Neural cell (in vitro differentiated cells): ENCODE measurements around the gene IGFL4. TPM values are rescaled to one million over a fixed set of nuclear protein-coding genes. Genes with fewer than 3 reads are reported as not detected.

Source experiments
- H2AFZ ChIP-seq: fragments of 200-600, 300-800 bp; sonication (generic), shearing (Covaris generic); 2 replicates; pipeline ENCODE4 v1.6.0; 2014; ENCODE audit warnings: low read depth, mild to moderate bottlenecking, antibody characterized with exemption, low read length, moderate library complexity
- H3F3A ChIP-seq: fragments of 200-600 bp; shearing (Covaris generic); 2 replicates; pipeline ENCODE4 v1.6.1; 2016; ENCODE audit warnings: mild to moderate bottlenecking, moderate library complexity, mixed read lengths, antibody characterized with exemption, low read length; ENCODE audit not compliant: insufficient read depth, poor library complexity, severe bottlenecking
- H3K27ac ChIP-seq: fragments of 200-600, 300-800 bp; sonication (generic), shearing (Covaris generic); 2 replicates; pipeline ENCODE4 v1.5.1; 2014; ENCODE audit warnings: mild to moderate bottlenecking, low read length, moderate library complexity
- H3K27me3 ChIP-seq: fragments of 300-800, 200-600 bp; sonication (generic), shearing (Covaris generic); 2 replicates; pipeline ENCODE4 v1.6.0; 2014; ENCODE audit warnings: mild to moderate bottlenecking, low read depth, low read length, moderate library complexity; ENCODE audit not compliant: insufficient read depth
- H3K36me3 ChIP-seq: fragments of 300-800, 200-600 bp; sonication (generic), shearing (Covaris generic); 2 replicates; pipeline ENCODE4 v1.5.1; 2014; ENCODE audit warnings: mild to moderate bottlenecking, antibody characterized with exemption, low read length, moderate library complexity; ENCODE audit not compliant: insufficient read depth
- H3K4me2 ChIP-seq: fragments of 300-800, 200-600 bp; sonication (generic), shearing (Covaris generic); 2 replicates; pipeline ENCODE4 v1.6.0; 2014; ENCODE audit warnings: mild to moderate bottlenecking, low read length
- H3K4me3 ChIP-seq: fragments of 300-800, 200-600 bp; sonication (generic), shearing (Covaris generic); 2 replicates; pipeline ENCODE4 v1.5.1; 2014; ENCODE audit warnings: mild to moderate bottlenecking, low read length, moderate library complexity
- H3K79me2 ChIP-seq: fragments of 200-600 bp; shearing (Covaris generic); replicated peaks from 2 replicates; pipeline ENCODE4 v1.6.0; 2014; ENCODE audit warnings: mild to moderate bottlenecking, low read length, moderate library complexity; ENCODE audit not compliant: insufficient read depth
- H3K9ac ChIP-seq: fragments of 300-800, 200-600 bp; sonication (generic), shearing (Covaris generic); 2 replicates; pipeline ENCODE4 v1.6.1; 2016; ENCODE audit warnings: mild to moderate bottlenecking, low read length, mixed read lengths
- H3K9me2 ChIP-seq: fragments of 200-600 bp; shearing (Covaris generic); 2 replicates; pipeline ENCODE4 v1.6.1; 2016; ENCODE audit warnings: mild to moderate bottlenecking, low read length, mixed read lengths; ENCODE audit not compliant: insufficient read depth
- H3K9me3 ChIP-seq: fragments of 200-600, 300-800 bp; sonication (generic), shearing (Covaris generic); 2 replicates; pipeline ENCODE4 v1.6.1; 2016; ENCODE audit warnings: mild to moderate bottlenecking, mixed run types, low read length, moderate library complexity, mixed read lengths
- H4K20me1 ChIP-seq: fragments of 200-600 bp; shearing (Covaris generic); 2 replicates; pipeline ENCODE4 v1.6.1; 2016; ENCODE audit warnings: mild to moderate bottlenecking, mixed run types; ENCODE audit not compliant: insufficient read depth
- EP300 ChIP-seq: fragments of 450-650 bp; conservative IDR thresholded peaks from 2 replicates; pipeline ENCODE4 v1.6.1; 2014; ENCODE audit warnings: antibody characterized with exemption, mild to moderate bottlenecking, moderate library complexity; ENCODE audit not compliant: poor library complexity, severe bottlenecking
- EZH2 ChIP-seq: fragments of 200-600, 300-800 bp; shearing (Covaris generic), sonication (generic); IDR thresholded peaks from 2 replicates; pipeline ENCODE4 v1.6.1; 2014; ENCODE audit warnings: antibody characterized with exemption, low read length, borderline replicate concordance, mild to moderate bottlenecking; ENCODE audit not compliant: insufficient read depth, poor library complexity, severe bottlenecking
- MXI1 ChIP-seq: fragments of 450-650 bp; conservative IDR thresholded peaks from 2 replicates; pipeline ENCODE4 v1.6.1; 2014; ENCODE audit warnings: antibody characterized with exemption, mild to moderate bottlenecking; ENCODE audit not compliant: poor library complexity, severe bottlenecking
- POLR2AphosphoS5 ChIP-seq: IDR thresholded peaks from 2 replicates; pipeline ENCODE4 v1.6.1; 2012
- RAD21 ChIP-seq: fragments of 450-650 bp; conservative IDR thresholded peaks from 2 replicates; pipeline ENCODE4 v1.6.1; 2014; ENCODE audit warnings: antibody characterized with exemption, mild to moderate bottlenecking, moderate library complexity
- SMC3 ChIP-seq: fragments of 450-650 bp; conservative IDR thresholded peaks from 2 replicates; pipeline ENCODE4 v1.6.1; 2014; ENCODE audit warnings: antibody characterized with exemption, mild to moderate bottlenecking, moderate library complexity; ENCODE audit not compliant: poor library complexity
- TAF1 ChIP-seq: IDR thresholded peaks from 2 replicates; pipeline ENCODE4 v1.6.1; 2012; ENCODE audit warnings: low read depth
- polyA plus RNA-seq: library from polyadenylated mRNA; depleted of rRNA; stranded (reverse); fragments of >200 nt; gene quantifications from 2 replicates; pipeline ENCODE4 v1.2.3, GENCODE V29; 2014
- TF ChIP-seq, protein P1 (sequence below): fragments of 450-650 bp; IDR thresholded peaks from 2 replicates; pipeline ENCODE4 v1.5.1; 2014; ENCODE audit warnings: antibody characterized with exemption, mild to moderate bottlenecking, moderate library complexity; ENCODE audit not compliant: poor library complexity, severe bottlenecking
- TF ChIP-seq, protein P2 (sequence below): IDR thresholded peaks from 2 replicates; pipeline ENCODE4 v1.6.1; 2012; ENCODE audit warnings: borderline replicate concordance

Gene IGFL4
- polyA plus RNA-seq, 1 donor from 2014 or later: 5.2 TPM

DNA sequence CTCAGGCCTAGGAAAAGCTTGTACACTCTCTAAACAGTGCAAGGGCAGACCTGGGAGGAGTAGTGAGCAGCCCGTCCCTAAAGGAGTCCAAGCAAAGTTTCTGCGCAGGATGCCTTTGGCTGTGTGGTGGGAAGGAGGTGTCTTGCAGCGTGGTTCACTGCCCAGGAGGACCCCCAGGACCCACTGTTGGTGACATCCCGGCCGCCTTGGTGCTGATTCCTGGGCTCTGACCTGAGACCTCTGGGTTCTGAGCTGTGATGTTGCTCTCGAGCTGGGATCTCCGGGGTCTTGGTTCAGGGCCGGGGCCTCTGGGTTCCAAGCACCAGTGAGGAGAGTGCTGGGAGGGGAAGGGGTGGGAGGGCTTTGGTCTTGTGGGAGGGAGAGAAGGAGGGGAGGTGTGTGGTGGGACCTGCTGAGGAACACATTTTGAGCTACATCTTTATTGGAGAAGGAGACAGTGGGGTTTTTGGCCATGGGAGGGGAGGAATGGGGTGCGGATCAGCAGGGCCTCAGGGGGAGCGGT lies 22.0 kb downstream of the IGFL4 start:
- H4K20me1 ChIP-seq: no peaks in the 10 kb centered on the region
- no peak overlapping the region for H3K4me2 ChIP-seq
- peaks cover 20% of the 10 kb centered on the region for H3K27me3 ChIP-seq
- H3K79me2 ChIP-seq: no peaks in the 10 kb centered on the region
- no peaks in the 10 kb centered on the region for H3K36me3 ChIP-seq
- no peak overlapping the region for H3K9ac ChIP-seq
- no peak for TF ChIP-seq MXI1
- no peak for TF ChIP-seq TAF1
- TF ChIP-seq EP300: no peak
- no peak for TF ChIP-seq EZH2
- TF ChIP-seq, protein P1, sequence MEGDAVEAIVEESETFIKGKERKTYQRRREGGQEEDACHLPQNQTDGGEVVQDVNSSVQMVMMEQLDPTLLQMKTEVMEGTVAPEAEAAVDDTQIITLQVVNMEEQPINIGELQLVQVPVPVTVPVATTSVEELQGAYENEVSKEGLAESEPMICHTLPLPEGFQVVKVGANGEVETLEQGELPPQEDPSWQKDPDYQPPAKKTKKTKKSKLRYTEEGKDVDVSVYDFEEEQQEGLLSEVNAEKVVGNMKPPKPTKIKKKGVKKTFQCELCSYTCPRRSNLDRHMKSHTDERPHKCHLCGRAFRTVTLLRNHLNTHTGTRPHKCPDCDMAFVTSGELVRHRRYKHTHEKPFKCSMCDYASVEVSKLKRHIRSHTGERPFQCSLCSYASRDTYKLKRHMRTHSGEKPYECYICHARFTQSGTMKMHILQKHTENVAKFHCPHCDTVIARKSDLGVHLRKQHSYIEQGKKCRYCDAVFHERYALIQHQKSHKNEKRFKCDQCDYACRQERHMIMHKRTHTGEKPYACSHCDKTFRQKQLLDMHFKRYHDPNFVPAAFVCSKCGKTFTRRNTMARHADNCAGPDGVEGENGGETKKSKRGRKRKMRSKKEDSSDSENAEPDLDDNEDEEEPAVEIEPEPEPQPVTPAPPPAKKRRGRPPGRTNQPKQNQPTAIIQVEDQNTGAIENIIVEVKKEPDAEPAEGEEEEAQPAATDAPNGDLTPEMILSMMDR: no peak
- TF ChIP-seq, protein P2, sequence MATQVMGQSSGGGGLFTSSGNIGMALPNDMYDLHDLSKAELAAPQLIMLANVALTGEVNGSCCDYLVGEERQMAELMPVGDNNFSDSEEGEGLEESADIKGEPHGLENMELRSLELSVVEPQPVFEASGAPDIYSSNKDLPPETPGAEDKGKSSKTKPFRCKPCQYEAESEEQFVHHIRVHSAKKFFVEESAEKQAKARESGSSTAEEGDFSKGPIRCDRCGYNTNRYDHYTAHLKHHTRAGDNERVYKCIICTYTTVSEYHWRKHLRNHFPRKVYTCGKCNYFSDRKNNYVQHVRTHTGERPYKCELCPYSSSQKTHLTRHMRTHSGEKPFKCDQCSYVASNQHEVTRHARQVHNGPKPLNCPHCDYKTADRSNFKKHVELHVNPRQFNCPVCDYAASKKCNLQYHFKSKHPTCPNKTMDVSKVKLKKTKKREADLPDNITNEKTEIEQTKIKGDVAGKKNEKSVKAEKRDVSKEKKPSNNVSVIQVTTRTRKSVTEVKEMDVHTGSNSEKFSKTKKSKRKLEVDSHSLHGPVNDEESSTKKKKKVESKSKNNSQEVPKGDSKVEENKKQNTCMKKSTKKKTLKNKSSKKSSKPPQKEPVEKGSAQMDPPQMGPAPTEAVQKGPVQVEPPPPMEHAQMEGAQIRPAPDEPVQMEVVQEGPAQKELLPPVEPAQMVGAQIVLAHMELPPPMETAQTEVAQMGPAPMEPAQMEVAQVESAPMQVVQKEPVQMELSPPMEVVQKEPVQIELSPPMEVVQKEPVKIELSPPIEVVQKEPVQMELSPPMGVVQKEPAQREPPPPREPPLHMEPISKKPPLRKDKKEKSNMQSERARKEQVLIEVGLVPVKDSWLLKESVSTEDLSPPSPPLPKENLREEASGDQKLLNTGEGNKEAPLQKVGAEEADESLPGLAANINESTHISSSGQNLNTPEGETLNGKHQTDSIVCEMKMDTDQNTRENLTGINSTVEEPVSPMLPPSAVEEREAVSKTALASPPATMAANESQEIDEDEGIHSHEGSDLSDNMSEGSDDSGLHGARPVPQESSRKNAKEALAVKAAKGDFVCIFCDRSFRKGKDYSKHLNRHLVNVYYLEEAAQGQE: no peak
- no peak for TF ChIP-seq SMC3
- TF ChIP-seq RAD21: no peak
- TF ChIP-seq POLR2AphosphoS5: no peak
- H3K4me3 ChIP-seq: no peak overlapping the region
- no peak overlapping the region for H2AFZ ChIP-seq
- no peaks in the 10 kb centered on the region for H3K9me3 ChIP-seq
- no peak overlapping the region for H3K27ac ChIP-seq
- no peaks in the 10 kb centered on the region for H3F3A ChIP-seq
- H3K9me2 ChIP-seq: no peaks in the 10 kb centered on the region

- Histone ChIP-seq H3K27me3 (peaks cover 20% of the 10 kb centered on the region), H3K36me3 (no peaks in the 10 kb centered on the region), H3K9ac (no peak overlapping the region), H3K4me2 (no peak overlapping the region), H3K27ac (no peak overlapping the region), H3K79me2 (no peaks in the 10 kb centered on the region), H4K20me1 (no peaks in the 10 kb centered on the region), H2AFZ (no peak overlapping the region), H3K9me2 (no peaks in the 10 kb centered on the region), H3F3A (no peaks in the 10 kb centered on the region), H3K9me3 (no peaks in the 10 kb centered on the region), H3K4me3 (no peak overlapping the region)
- TF ChIP-seq RAD21: no peak
- no peak for TF ChIP-seq SMC3
- TF ChIP-seq, protein P2: no peak
- no peak for TF ChIP-seq EZH2
- no peak for TF ChIP-seq TAF1
- TF ChIP-seq, protein P1: no peak
- TF ChIP-seq EP300: no peak
- no peak for TF ChIP-seq MXI1
- no peak for TF ChIP-seq POLR2AphosphoS5
Measured at GRCh38 chr19:46017874-46018675, 22.7 kb downstream of the IGFL4 start.
